ENCODE data around the gene ZNF133.

GRCh38 chr20:18284805-18285533 lies 3.4 kb upstream of the ZNF133 start:
- no peak for TF ChIP-seq EZH2 (IDR thresholded peaks at IDR 0.05; ENCODE audit: borderline replicate concordance)
- TF ChIP-seq CTCF (IDR thresholded peaks at IDR 0.05; ENCODE audit: poor library complexity): no peak
- no peak for TF ChIP-seq EZH2phosphoT487 (IDR thresholded peaks at IDR 0.05; ENCODE audit: low read depth, severe bottlenecking, unreplicated experiment)

Measured in hepatocyte (in vitro differentiated cells).